ENCODE data around the gene HAUS5. TPM values are rescaled to one million over a fixed set of nuclear protein-coding genes. Genes with fewer than 3 reads are reported as not detected.
"Not testable (repeated sequence)": the region's sequence is repeated elsewhere in the genome, so short reads cannot be mapped to it uniquely, and the experiment has no call there.

HAUS5 gene
- polyA plus RNA-seq, 4 donors: 26.6 to 28.5 (median 27.3) TPM

- no peak for DNase-seq (ENCODE audit: low read depth in 4 of 4, low spot score in 3 of 4)
Observed at GRCh38 chr19:35641515-35642151, 29.1 kb downstream of the HAUS5 start, which contains the start of gene ETV2. ETV2 (plus strand) TSS chr19:35641745; CDS start chr19:35642461, 716 bp downstream.

GRCh38 chr19:35642312-35642711 lies 29.8 kb downstream of the HAUS5 start:
- DNase-seq (ENCODE audit: low read depth in 4 of 4, low spot score in 3 of 4): no peak

- no peak for DNase-seq (ENCODE audit: low read depth in 4 of 4, low spot score in 3 of 4)
Observed at GRCh38 chr19:35642798-35643254, 30.3 kb downstream of the HAUS5 start.

GRCh38 chr19:35643255-35644205 lies 31.0 kb downstream of the HAUS5 start:
- DNase-seq (ENCODE audit: low read depth in 4 of 4, low spot score in 3 of 4): peak; percentile 73 to 84 (median 74)

- peak; percentile 67 to 77 (median 68) for DNase-seq (ENCODE audit: low read depth in 4 of 4, low spot score in 3 of 4)
Observed at GRCh38 chr19:35644206-35644986, 31.9 kb downstream of the HAUS5 start.

GRCh38 chr19:35644987-35645679 lies 32.6 kb downstream of the HAUS5 start:
- DNase-seq (ENCODE audit: low read depth in 4 of 4, low spot score in 3 of 4): peak in 3 of 4 donors; percentile 23 to 53 (median 46)

GRCh38 chr19:35645680-35646511 lies 33.4 kb downstream of the HAUS5 start:
- no peak for DNase-seq (ENCODE audit: low read depth in 4 of 4, low spot score in 3 of 4)

GRCh38 chr19:35648017-35648961 lies 35.8 kb downstream of the HAUS5 start, which contains the start of gene COX6B1:
COX6B1 (plus strand) TSS chr19:35648323; CDS start chr19:35651244, 2,921 bp downstream.
- DNase-seq (ENCODE audit: low read depth in 4 of 4, low spot score in 3 of 4): peak; percentile 74 to 94 (median 91)

- no peak for DNase-seq (ENCODE audit: low read depth in 4 of 4, low spot score in 3 of 4)
Observed at GRCh38 chr19:35650581-35650980, 38.0 kb downstream of the HAUS5 start.

- DNase-seq (ENCODE audit: low read depth in 4 of 4, low spot score in 3 of 4): not testable (repeated sequence)
Observed at GRCh38 chr19:35654828-35655227, 42.3 kb downstream of the HAUS5 start.

- no peak for DNase-seq (ENCODE audit: low read depth in 4 of 4, low spot score in 3 of 4)
Observed at GRCh38 chr19:35655600-35655999, 43.1 kb downstream of the HAUS5 start.

- DNase-seq (ENCODE audit: low read depth in 4 of 4, low spot score in 3 of 4): no peak
Observed at GRCh38 chr19:35656700-35657099, 44.2 kb downstream of the HAUS5 start.

- DNase-seq (ENCODE audit: low read depth in 4 of 4, low spot score in 3 of 4): no peak
Observed at GRCh38 chr19:35657904-35658700, 45.6 kb downstream of the HAUS5 start.

GRCh38 chr19:35661995-35662340 lies 49.4 kb downstream of the HAUS5 start:
- DNase-seq (ENCODE audit: low read depth in 4 of 4, low spot score in 3 of 4): no peak

GRCh38 chr19:35663981-35664380 lies 51.4 kb downstream of the HAUS5 start:
- DNase-seq (ENCODE audit: low read depth in 4 of 4, low spot score in 3 of 4): no peak

GRCh38 chr19:35665157-35665556 lies 52.6 kb downstream of the HAUS5 start:
- DNase-seq (ENCODE audit: low read depth in 4 of 4, low spot score in 3 of 4): no peak

GRCh38 chr19:35665604-35666003 lies 53.1 kb downstream of the HAUS5 start:
- no peak for DNase-seq (ENCODE audit: low read depth in 4 of 4, low spot score in 3 of 4)
